BE2C (cell line): ENCODE measurements around the gene TMEM132C.
A peak's percentile ranks its signal among the peaks of the same experiment; 100 is the strongest.

Experiments used
- DNase-seq: peaks from one replicate; pipeline ENCODE4 v3.0.0-alpha.2; 2020
- H3K27me3 ChIP-seq: fragments of 250-450 bp; sonication (Bioruptor Pico); 2 replicates; pipeline ENCODE4 v1.5.1; 2020; ENCODE audit warnings: mild to moderate bottlenecking
- H3K36me3 ChIP-seq: fragments of 250-450 bp; sonication (Bioruptor Pico); 2 replicates; pipeline ENCODE4 v1.5.1; 2020; ENCODE audit warnings: mild to moderate bottlenecking
- H3K4me1 ChIP-seq: fragments of 250-450 bp; sonication (Bioruptor Pico); 2 replicates; pipeline ENCODE4 v1.5.1; 2020
- H3K4me3 ChIP-seq: 2 replicates; pipeline ENCODE4 v1.5.1; 2011; ENCODE audit warnings: low read depth, low read length
- H3K9me3 ChIP-seq: fragments of 250-450 bp; sonication (Bioruptor Pico); 2 replicates; pipeline ENCODE4 v1.5.1; 2020
- TF ChIP-seq, protein P1 (sequence below): IDR thresholded peaks from 2 replicates; pipeline ENCODE4 v1.5.1; 2012; ENCODE audit warnings: mild to moderate bottlenecking, low read depth, low read length

TMEM132C gene

DNA sequence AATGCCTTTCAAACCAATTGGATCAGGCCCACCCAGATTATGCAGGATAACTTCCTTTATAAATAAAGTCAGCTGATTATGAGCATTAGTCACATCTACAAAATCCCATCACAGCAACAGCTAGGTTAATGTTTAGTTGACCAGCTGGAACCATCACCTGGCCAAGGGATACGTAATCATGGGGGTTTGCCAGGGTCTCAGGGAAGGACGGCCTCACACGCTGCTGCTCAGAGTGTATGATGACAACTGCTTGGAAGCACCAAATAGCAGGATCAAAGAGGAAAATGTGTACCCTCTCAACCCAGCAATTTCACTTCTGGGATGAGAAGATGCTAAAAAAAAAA is 394.2 kb downstream of the TMEM132C start:
- Histone ChIP-seq H3K36me3 (no peaks in the 10 kb centered on the region), H3K27me3 (no peaks in the 10 kb centered on the region)

DNA sequence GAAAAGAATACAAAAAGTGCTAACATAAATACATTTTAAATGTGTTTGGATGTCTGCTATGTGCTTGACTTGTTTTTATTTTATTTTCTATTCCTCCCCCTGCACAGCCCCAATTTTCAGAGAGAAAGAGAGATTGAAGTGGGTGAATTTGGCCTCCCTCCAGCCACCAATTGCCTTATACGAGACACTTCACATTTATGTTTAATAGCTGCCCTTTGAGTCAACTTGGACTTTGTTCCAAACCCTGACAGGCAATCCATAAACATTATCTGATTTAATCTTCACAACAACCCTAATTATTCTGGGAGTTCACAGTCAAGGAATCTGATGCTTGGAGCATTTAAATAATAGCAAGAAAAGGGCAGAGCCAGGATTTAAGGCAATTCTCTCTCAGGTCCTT is 395.1 kb downstream of the TMEM132C start:
- TF ChIP-seq, protein P1, sequence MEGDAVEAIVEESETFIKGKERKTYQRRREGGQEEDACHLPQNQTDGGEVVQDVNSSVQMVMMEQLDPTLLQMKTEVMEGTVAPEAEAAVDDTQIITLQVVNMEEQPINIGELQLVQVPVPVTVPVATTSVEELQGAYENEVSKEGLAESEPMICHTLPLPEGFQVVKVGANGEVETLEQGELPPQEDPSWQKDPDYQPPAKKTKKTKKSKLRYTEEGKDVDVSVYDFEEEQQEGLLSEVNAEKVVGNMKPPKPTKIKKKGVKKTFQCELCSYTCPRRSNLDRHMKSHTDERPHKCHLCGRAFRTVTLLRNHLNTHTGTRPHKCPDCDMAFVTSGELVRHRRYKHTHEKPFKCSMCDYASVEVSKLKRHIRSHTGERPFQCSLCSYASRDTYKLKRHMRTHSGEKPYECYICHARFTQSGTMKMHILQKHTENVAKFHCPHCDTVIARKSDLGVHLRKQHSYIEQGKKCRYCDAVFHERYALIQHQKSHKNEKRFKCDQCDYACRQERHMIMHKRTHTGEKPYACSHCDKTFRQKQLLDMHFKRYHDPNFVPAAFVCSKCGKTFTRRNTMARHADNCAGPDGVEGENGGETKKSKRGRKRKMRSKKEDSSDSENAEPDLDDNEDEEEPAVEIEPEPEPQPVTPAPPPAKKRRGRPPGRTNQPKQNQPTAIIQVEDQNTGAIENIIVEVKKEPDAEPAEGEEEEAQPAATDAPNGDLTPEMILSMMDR, result no peak
- no peak for DNase-seq

More for the DNA sequence above, 394.2 kb downstream of the TMEM132C start:
- DNase-seq, result no peak
- H3K4me1 ChIP-seq, result no peaks in the 10 kb centered on the region
- TF ChIP-seq, protein P1, result no peak
- H3K4me3 ChIP-seq, result no peak overlapping the region
- no peaks in the 10 kb centered on the region; the same call in 1 of the 2 replicates for H3K9me3 ChIP-seq

DNA sequence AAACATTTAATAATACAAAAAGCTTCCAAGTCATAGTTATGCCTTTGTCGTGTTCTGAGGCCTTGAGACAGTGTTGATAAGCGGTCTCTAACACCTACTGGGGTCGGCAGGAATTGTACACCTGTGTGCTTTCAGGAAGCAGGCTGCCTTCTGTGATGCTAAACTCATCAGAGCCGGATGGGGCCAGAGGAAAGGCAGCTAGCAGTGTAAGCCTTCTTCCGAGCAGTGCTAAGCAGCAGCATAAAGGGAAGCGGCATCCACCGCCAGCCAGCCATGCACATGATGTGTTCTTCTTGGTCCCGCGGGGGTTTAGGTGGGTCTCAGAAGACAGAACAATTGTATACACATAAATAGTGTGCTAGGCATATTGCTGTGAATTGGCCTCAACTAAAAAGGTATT is 397.5 kb downstream of the TMEM132C start:
- no peak for DNase-seq
- Histone ChIP-seq H3K36me3 (no peaks in the 10 kb centered on the region), H3K27me3 (no peaks in the 10 kb centered on the region), H3K4me1 (no peaks in the 10 kb centered on the region), H3K4me3 (no peak overlapping the region), H3K9me3 (no peaks in the 10 kb centered on the region; the same call in 1 of the 2 replicates)
- TF ChIP-seq, protein P1, result no peak

More for the DNA sequence above, 395.1 kb downstream of the TMEM132C start:
- Histone ChIP-seq H3K9me3 (no peaks in the 10 kb centered on the region; the same call in 1 of the 2 replicates), H3K27me3 (no peaks in the 10 kb centered on the region), H3K4me1 (no peaks in the 10 kb centered on the region), H3K36me3 (no peaks in the 10 kb centered on the region), H3K4me3 (no peak overlapping the region)

- Histone ChIP-seq H3K27me3 (no peaks in the 10 kb centered on the region), H3K36me3 (no peaks in the 10 kb centered on the region), H3K4me1 (no peaks in the 10 kb centered on the region), H3K4me3 (no peak overlapping the region), H3K9me3 (no peaks in the 10 kb centered on the region; the same call in 1 of the 2 replicates)
- TF ChIP-seq, protein P1, result no peak
- no peak for DNase-seq
Observed at GRCh38 chr12:128667193-128667592, 400.2 kb downstream of the TMEM132C start.

GRCh38 chr12:128671528-128672042 is 404.6 kb downstream of the TMEM132C start:
- Histone ChIP-seq H3K36me3 (no peaks in the 10 kb centered on the region), H3K4me3 (no peak overlapping the region), H3K4me1 (no peaks in the 10 kb centered on the region), H3K27me3 (no peaks in the 10 kb centered on the region), H3K9me3 (no peaks in the 10 kb centered on the region)
- TF ChIP-seq, protein P1, result 0 out of 2 replicates have a peak, but pooled peaks have one; percentile 13
- DNase-seq, result no peak

- TF ChIP-seq, protein P1, result no peak
- no peaks in the 10 kb centered on the region for H3K36me3 ChIP-seq
- H3K4me3 ChIP-seq, result no peak overlapping the region
- no peak for DNase-seq
- H3K4me1 ChIP-seq, result no peaks in the 10 kb centered on the region
- H3K9me3 ChIP-seq, result no peaks in the 10 kb centered on the region
- no peaks in the 10 kb centered on the region for H3K27me3 ChIP-seq
Observed at GRCh38 chr12:128672428-128672827, 405.5 kb downstream of the TMEM132C start.
